Measurements from ENCODE around the gene RAB6D. TPM values are rescaled to one million over a fixed set of nuclear protein-coding genes. Genes with fewer than 3 reads are reported as not detected.
"Not testable (repeated sequence)": the region's sequence is repeated elsewhere in the genome, so short reads cannot be mapped to it uniquely, and the experiment has no call there.

RAB6D gene
- total RNA-seq, 2 donors from 2014 or later = not detected

- no peak overlapping the region for H3K27ac ChIP-seq
- H3K36me3 ChIP-seq = no peaks in the 10 kb centered on the region
- no peak for TF ChIP-seq CTCF (IDR thresholded peaks at IDR 0.05)
- no peak for DNase-seq (ENCODE audit: low spot score)
- H3K4me1 ChIP-seq (ENCODE audit: control insufficient read depth in 1 of 2, low read depth in 2 of 2) = no peaks in the 10 kb centered on the region
- no peaks in the 10 kb centered on the region for H3K9me3 ChIP-seq
- no peaks in the 10 kb centered on the region for H3K27me3 ChIP-seq (replicated peaks; ENCODE audit: insufficient read depth)
- ATAC-seq (ENCODE audit: insufficient number of reproducible peaks, low FRiP score, low read depth) = no peak
- H3K4me3 ChIP-seq = no peak overlapping the region
These were observed 25.7 kb upstream of the RAB6D start for GRCh38 chr2:131389657-131390056.

GRCh38 chr2:131388834-131389233 is 24.9 kb upstream of the RAB6D start:
- not testable (repeated sequence) for H3K4me3 ChIP-seq; ATAC-seq (ENCODE audit: insufficient number of reproducible peaks, low FRiP score, low read depth); DNase-seq (ENCODE audit: low spot score); H3K36me3 ChIP-seq; H3K9me3 ChIP-seq; H3K27me3 ChIP-seq (replicated peaks; ENCODE audit: insufficient read depth); H3K4me1 ChIP-seq (ENCODE audit: control insufficient read depth in 1 of 2, low read depth in 2 of 2); H3K27ac ChIP-seq

DNA sequence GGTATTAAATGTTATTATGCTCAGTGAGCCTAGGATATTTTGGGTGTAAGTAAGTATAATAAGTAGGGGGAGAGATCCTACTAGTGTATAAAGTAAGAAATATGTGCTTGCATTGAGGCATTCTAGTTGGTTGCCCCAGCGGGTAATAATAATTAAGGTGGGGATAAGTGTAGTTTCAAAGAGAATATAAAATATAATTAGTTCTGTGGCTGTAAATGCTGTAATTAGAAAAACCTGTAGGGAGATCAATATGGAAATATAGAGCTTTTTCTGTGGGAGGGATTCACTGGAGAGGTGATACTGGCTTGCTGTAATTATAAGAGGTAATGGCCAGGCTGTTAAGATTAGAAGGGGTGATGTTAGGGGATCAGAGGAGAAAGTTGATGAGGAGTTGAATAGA is 9.1 kb upstream of the RAB6D start:
- H3K27me3 ChIP-seq (replicated peaks; ENCODE audit: insufficient read depth); H3K4me3 ChIP-seq; ATAC-seq (ENCODE audit: insufficient number of reproducible peaks, low FRiP score, low read depth); H3K36me3 ChIP-seq; DNase-seq (ENCODE audit: low spot score); H3K4me1 ChIP-seq (ENCODE audit: control insufficient read depth in 1 of 2, low read depth in 2 of 2); H3K9me3 ChIP-seq; H3K27ac ChIP-seq: not testable (repeated sequence)

GRCh38 chr2:131369954-131370353 is 6.0 kb upstream of the RAB6D start:
- no peaks in the 10 kb centered on the region for H3K9me3 ChIP-seq
- no peaks in the 10 kb centered on the region for H3K36me3 ChIP-seq
- TF ChIP-seq CTCF (IDR thresholded peaks at IDR 0.05) = no peak
- ATAC-seq (ENCODE audit: insufficient number of reproducible peaks, low FRiP score, low read depth) (no peak), DNase-seq (ENCODE audit: low spot score) (no peak)
- no peaks in the 10 kb centered on the region for H3K27me3 ChIP-seq (replicated peaks; ENCODE audit: insufficient read depth)
- no peaks in the 10 kb centered on the region for H3K4me1 ChIP-seq (ENCODE audit: control insufficient read depth in 1 of 2, low read depth in 2 of 2)
- H3K4me3 ChIP-seq = no peak overlapping the region
- H3K27ac ChIP-seq = no peak overlapping the region

GRCh38 chr2:131368493-131369066 is 4.6 kb upstream of the RAB6D start:
- not testable (repeated sequence) for H3K9me3 ChIP-seq; H3K27me3 ChIP-seq (replicated peaks; ENCODE audit: insufficient read depth); DNase-seq (ENCODE audit: low spot score); ATAC-seq (ENCODE audit: insufficient number of reproducible peaks, low FRiP score, low read depth); H3K4me1 ChIP-seq (ENCODE audit: control insufficient read depth in 1 of 2, low read depth in 2 of 2); H3K4me3 ChIP-seq; H3K36me3 ChIP-seq; H3K27ac ChIP-seq

DNA sequence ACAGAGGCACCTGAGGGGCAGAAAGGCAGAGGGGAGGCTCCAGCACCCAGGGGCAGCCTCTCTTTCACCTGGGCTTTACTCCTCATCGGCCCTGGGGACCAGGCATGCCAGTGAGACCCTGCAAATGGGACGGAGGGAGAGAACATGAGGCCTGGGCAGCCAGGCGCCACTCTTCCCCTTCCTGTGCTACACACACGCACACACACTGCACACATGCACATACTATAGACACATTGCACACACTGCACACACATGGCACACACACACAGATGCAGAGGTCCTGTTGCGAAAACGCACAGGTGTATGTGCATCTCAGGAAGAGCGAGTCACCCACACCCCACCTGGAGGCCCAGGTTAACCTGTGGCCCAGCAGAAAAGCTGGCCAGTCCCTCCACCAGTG is 3.4 kb upstream of the RAB6D start:
- no peak for TF ChIP-seq CTCF (IDR thresholded peaks at IDR 0.05)
- ATAC-seq (ENCODE audit: insufficient number of reproducible peaks, low FRiP score, low read depth) = no peak
- no peak overlapping the region for H3K4me3 ChIP-seq
- DNase-seq (ENCODE audit: low spot score) = no peak
- H3K4me1 ChIP-seq (ENCODE audit: control insufficient read depth in 1 of 2, low read depth in 2 of 2) = no peaks in the 10 kb centered on the region
- H3K36me3 ChIP-seq = no peaks in the 10 kb centered on the region
- no peaks in the 10 kb centered on the region for H3K27me3 ChIP-seq (replicated peaks; ENCODE audit: insufficient read depth)
- no peaks in the 10 kb centered on the region for H3K9me3 ChIP-seq
- H3K27ac ChIP-seq = no peak overlapping the region

- Histone ChIP-seq H3K4me1 (ENCODE audit: control insufficient read depth in 1 of 2, low read depth in 2 of 2) (no peaks in the 10 kb centered on the region), H3K27ac (no peak overlapping the region), H3K4me3 (no peak overlapping the region), H3K9me3 (no peaks in the 10 kb centered on the region), H3K36me3 (no peaks in the 10 kb centered on the region), H3K27me3 (replicated peaks; ENCODE audit: insufficient read depth) (no peaks in the 10 kb centered on the region)
- no peak for TF ChIP-seq CTCF (IDR thresholded peaks at IDR 0.05)
- no peak for ATAC-seq (ENCODE audit: insufficient number of reproducible peaks, low FRiP score, low read depth)
- DNase-seq (ENCODE audit: low spot score) = no peak
These were observed 2.7 kb upstream of the RAB6D start for GRCh38 chr2:131366643-131367042.

All from thoracic aorta (tissue), 2 donors.